ENCODE results near the gene GPR148. TPM values are rescaled to one million over a fixed set of nuclear protein-coding genes. Genes with fewer than 3 reads are reported as not detected.

Gene GPR148
- total and polyA plus RNA-seq, 2 of the 8 experiments (the other 6 are each of a cell fraction or from before 2014, with no cell fraction given): 0.05 TPM; not detected in 1

- H4K91ac ChIP-seq (replicated peaks; ENCODE audit: insufficient read length, low read length): no peak overlapping the region
- no peak overlapping the region for H2BK15ac ChIP-seq (ENCODE audit: low read length)
- no peaks in the 10 kb centered on the region for H3K9me3 ChIP-seq (ENCODE audit: insufficient read depth in 2 of 2, low read depth in 1 of 2, low read length in 1 of 2)
- no peak overlapping the region for H3K14ac ChIP-seq (ENCODE audit: insufficient read length)
- H2BK120ac ChIP-seq (replicated peaks; ENCODE audit: low read depth, low read length): no peak overlapping the region
- H4K8ac ChIP-seq (ENCODE audit: extremely low read depth, insufficient read depth, low read length): no peak overlapping the region
- no peak overlapping the region for H2BK20ac ChIP-seq (ENCODE audit: low read length)
- CTCF ChIA-PET (ENCODE audit: partially characterized antibody): interaction anchor here (1.5 to 1.7 kb wide), 2 partner anchors 11 to 88 kb away, joined by 4 to 5 read pairs; no protein-coding TSS in a partner anchor
- no peak overlapping the region for H3K4ac ChIP-seq (replicated peaks; ENCODE audit: insufficient read length, low read depth, low read length)
- no peaks in the 10 kb centered on the region for H3K23me2 ChIP-seq (ENCODE audit: low read depth, low read length)
- no peaks in the 10 kb centered on the region for H3K36me3 ChIP-seq (ENCODE audit: control insufficient read depth in 2 of 4, insufficient read depth in 4 of 4, low read length in 3 of 4)
- no peak overlapping the region for H2AK5ac ChIP-seq (ENCODE audit: low read depth, low read length)
- H3K23ac ChIP-seq (ENCODE audit: insufficient read length): no peak overlapping the region
- no peak overlapping the region for H3K56ac ChIP-seq (replicated peaks; ENCODE audit: insufficient read length, low read depth, low read length)
- no peak overlapping the region for H4K5ac ChIP-seq (ENCODE audit: insufficient read length, low read depth, low read length)
- no peaks in the 10 kb centered on the region for H4K20me1 ChIP-seq (replicated peaks in 1 of 2; ENCODE audit: control insufficient read depth in 1 of 2, insufficient read depth in 2 of 2, low read length in 2 of 2)
- H2BK5ac ChIP-seq (ENCODE audit: low read depth, low read length): no peak overlapping the region
- H3K79me1 ChIP-seq (ENCODE audit: low read depth, low read length): no peaks in the 10 kb centered on the region
- H3K27ac ChIP-seq (ENCODE audit: low read depth, low read length): no peak overlapping the region
- WGBS, 2 experiments (ENCODE audit: extremely low coverage in 1 of 2, insufficient coverage in 1 of 2, insufficient read length in 1 of 2, insufficient replicate concordance in 2 of 2, low coverage in 1 of 2, low lambda C conversion rate in 2 of 2, missing lambda C conversion rate in 1 of 2): 92% methylated on average over 15 of the region's 15 CpGs; no CpG with 5 or more reads in 1 of the 2 experiments
- H3K4me2 ChIP-seq (ENCODE audit: insufficient read depth in 1 of 2, low read depth in 2 of 2, low read length in 2 of 2): no peak overlapping the region
- no peak overlapping the region for H2AFZ ChIP-seq (ENCODE audit: low read length)
- no peaks in the 10 kb centered on the region for H3K79me2 ChIP-seq (ENCODE audit: control insufficient read depth in 1 of 2, insufficient read depth in 2 of 2, low read length in 2 of 2)
- H3K4me3 ChIP-seq (ENCODE audit: extremely low read depth in 1 of 4, insufficient read depth in 2 of 4, low read depth in 3 of 4, low read length in 4 of 4): no peak overlapping the region
- DNase-seq (ENCODE audit: low read depth in 1 of 2, low spot score in 2 of 2) (no peak), FAIRE-seq (no peak)
- no peak overlapping the region for H3K9ac ChIP-seq (replicated peaks in 1 of 4; ENCODE audit: extremely low read depth in 1 of 4, low read depth in 3 of 4, low read length in 3 of 4)
- H3K27me3 ChIP-seq (replicated peaks in 1 of 4; ENCODE audit: control insufficient read depth in 3 of 4, extremely low read depth in 1 of 4, insufficient read depth in 3 of 4, low read length in 3 of 4): no peaks in the 10 kb centered on the region
- no peak overlapping the region for H2BK12ac ChIP-seq (ENCODE audit: low read depth, low read length)
- no peaks in the 10 kb centered on the region for H3K4me1 ChIP-seq (replicated peaks in 1 of 4; ENCODE audit: control insufficient read depth in 3 of 4, insufficient read depth in 4 of 4, low read length in 3 of 4)
- POLR2A ChIA-PET (ENCODE audit: partially characterized antibody): no interaction called here
- H3K18ac ChIP-seq (ENCODE audit: extremely low read depth, low read length): no peak overlapping the region
- TF ChIP-seq SRF (IDR thresholded peaks at IDR 0.05; ENCODE audit: low read depth, low read length) (no peak), KDM4A (IDR thresholded peaks at IDR 0.05; ENCODE audit: low read depth, low read length, severe bottlenecking) (no peak), CTBP2 (IDR thresholded peaks at IDR 0.05; ENCODE audit: borderline replicate concordance, insufficient read depth, insufficient read length, low read length) (no peak), ATF2 (IDR thresholded peaks at IDR 0.05; ENCODE audit: low read length) (no peak), CHD2 (IDR thresholded peaks at IDR 0.05; ENCODE audit: low read length) (no peak), BCL11A (IDR thresholded peaks at IDR 0.05; ENCODE audit: low read depth in 2 of 2, low read length in 2 of 2) (no peak), RAD21 (IDR thresholded peaks at IDR 0.05 in 1 of 2, conservative IDR thresholded peaks at IDR 0.05 in 1 of 2; ENCODE audit: low read depth in 2 of 2, low read length in 2 of 2) (no peak), KDM1A (IDR thresholded peaks at IDR 0.05; ENCODE audit: borderline replicate concordance, low read length) (no peak), CEBPB (IDR thresholded peaks at IDR 0.05; ENCODE audit: low read depth, low read length) (no peak), SP4 (IDR thresholded peaks at IDR 0.05; ENCODE audit: low read length) (no peak)
Measured at GRCh38 chr2:130764035-130764820, 35.4 kb downstream of the GPR148 start.

All from H1 (cell line).